ENCODE measurements around the gene WDR31.

WDR31 gene

GRCh38 chr9:113293285-113293878, 46.7 kb downstream of the WDR31 start:
- no peak for DNase-seq

- no peak for DNase-seq
Measured at GRCh38 chr9:113290052-113290607, 49.9 kb downstream of the WDR31 start.

GRCh38 chr9:113289091-113289490, 51.0 kb downstream of the WDR31 start:
- no peak for DNase-seq

DNA sequence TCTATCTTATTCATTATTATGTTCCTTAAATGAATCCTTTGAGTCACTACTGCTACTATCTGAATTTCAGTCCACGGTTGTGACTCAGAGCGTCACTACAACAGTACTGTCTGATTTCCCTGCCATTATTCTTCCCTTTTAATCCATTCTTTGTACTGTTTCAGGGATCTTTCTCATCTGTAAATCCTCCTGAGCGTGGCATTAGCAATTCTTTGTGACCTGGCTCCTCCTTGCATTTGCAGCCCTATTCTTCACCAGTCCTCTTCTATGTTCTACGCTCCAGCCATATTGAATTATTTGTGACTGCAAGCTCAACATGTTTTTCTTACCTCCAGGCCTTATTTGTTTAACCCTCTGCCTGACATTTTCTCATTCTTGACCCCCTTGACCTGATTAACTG, 58.7 kb downstream of the WDR31 start:
- DNase-seq: no peak

DNA sequence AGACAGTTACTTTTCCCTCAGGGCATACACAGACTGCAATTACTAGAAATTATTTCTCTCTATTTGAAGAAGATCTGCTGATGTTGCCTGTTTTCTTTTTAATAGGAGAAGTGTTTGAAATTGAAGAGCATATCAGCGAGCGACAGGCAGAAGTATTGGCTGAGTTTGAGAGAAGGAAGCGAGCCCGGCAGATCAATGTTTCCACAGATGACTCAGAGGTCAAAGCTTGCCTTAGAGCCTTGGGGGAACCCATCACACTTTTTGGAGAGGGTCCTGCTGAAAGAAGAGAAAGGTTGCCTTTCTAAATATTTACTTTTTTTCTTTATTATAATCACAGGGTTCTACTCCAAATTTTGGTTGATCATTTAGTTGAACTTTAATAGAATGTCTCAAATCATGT, 61.2 kb downstream of the WDR31 start:
- no peak for DNase-seq

DNA sequence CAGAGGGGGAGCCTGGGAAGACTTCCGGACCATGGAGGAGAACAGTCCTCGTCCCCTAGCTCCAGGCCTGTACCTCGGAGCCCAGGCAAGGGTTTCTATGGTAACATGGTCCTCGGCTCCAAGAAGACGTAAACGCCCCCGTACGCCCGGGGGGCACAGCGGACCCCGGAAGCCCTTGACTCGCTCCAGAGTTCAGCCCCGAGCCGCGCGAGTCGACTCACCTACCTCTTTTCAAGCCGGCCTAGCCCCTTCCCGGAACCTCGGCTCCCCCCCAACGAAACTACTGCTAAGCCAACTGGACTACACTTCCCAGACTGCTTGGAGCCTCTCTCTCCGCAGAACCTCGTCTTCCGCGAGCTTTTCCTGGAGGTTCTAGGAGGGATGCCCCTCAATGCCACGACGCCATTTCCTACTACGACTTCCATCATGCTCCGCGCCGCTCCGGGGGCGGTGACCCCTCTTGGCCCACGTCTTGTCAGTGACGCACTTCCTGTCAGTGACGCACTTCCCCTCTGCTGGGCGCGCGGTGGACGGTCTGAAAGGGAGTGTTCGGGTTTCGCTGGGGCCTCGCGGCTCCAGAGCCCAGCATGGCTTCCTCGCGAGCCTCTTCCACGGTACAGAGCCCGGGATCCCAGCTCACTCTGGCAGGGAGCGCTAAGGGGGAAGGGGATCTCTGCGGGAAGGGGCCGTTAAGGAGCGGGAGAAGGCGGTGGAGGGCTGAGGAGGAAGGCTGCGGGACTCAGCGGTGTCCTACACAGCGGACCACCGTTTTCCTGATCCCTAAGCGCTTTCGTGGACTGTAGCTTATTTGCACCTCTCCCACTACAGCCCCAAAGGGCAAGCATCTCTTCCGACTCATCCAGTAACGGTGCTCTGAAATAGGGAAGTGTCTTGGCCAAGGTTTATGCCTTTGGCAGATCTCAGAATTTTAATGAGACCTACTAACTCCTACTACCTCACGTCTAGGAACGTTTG, 64.6 kb downstream of the WDR31 start, which contains the start of the genes CDC26 and PRPF4:
Gene CDC26 (minus strand): TSS at position 416 of the 975 bp plus-strand sequence. CDS start 3,065 bp downstream, outside the sequence.
Gene PRPF4 (plus strand): TSS at position 502 of the 975 bp plus-strand sequence. CDS start 86 bp downstream, at position 588.
- peak; percentile 99 for DNase-seq

GRCh38 chr9:113274474-113275156, 65.5 kb downstream of the WDR31 start:
- peak; percentile 91 for DNase-seq

- DNase-seq: no peak
Measured at GRCh38 chr9:113269871-113270270, 70.2 kb downstream of the WDR31 start.

DNA sequence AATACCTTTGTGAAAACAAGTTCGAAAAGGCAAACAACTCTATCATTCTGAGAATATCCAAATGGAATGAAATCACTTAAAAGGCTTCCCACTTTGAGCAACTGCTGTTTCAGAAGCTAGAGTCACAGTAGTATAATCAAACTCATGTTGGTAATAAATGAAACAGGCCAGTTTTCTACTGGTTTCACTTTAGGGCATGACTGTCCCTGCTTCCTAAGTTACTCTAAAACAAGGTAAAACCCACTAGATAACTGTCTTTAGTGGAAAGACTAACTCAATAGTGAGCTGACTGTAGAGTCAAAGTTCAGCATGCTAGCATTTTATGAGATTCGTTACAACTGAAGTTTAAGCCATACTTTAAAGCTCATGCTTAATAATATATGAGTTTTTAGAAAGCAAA, 70.7 kb downstream of the WDR31 start:
- no peak for DNase-seq

- no peak for DNase-seq
Measured at GRCh38 chr9:113267911-113268566, 72.0 kb downstream of the WDR31 start.

DNA sequence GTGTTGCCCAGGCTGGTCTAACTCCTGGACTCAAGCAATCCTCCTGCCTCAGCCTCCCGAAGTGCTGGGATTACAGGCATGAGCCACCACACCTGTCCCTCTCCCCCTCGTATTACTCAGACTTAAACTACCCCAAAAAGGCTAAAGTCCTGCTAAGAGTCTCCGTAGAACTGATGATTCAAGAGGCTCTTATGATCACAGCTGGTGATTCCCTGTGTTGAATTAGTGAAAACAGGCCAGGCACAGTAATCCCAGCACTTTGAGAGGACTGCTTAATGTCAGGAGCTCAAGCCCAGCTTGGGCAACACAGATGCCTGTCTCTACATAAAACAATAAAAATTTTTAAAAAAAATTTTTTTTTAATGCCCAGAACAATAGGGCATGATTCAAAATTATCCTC, 73.9 kb downstream of the WDR31 start:
- no peak for DNase-seq

Data from eye (tissue), 1 donor.